K562 (cell line): ENCODE data around the gene CCR8. TPM values are rescaled to one million over a fixed set of nuclear protein-coding genes. Genes with fewer than 3 reads are reported as not detected.

Experiments
- ATAC-seq: fragments of 200-7000 bp; cut with Tn5 transposase; 3 replicates; pipeline ENCODE4 v1.9.1; 2020; ENCODE audit warnings: moderate library complexity
- BruUV-seq: library from RNA; stranded (reverse); fragments of 400-500 nt; replicated peaks from 2 replicates; lab custom pipeline; 2021; lab: Mats Ljungman, UMichigan
- CTCF ChIA-PET: fragments of 300-600 bp; formaldehyde crosslinking; extraction: SDS; loops from one replicate; lab custom pipeline; 2021; ENCODE audit warnings: low intra/inter-chr PET ratio; lab: Yijun Ruan, JAX
- POLR2A ChIA-PET: fragments of 300-600, 350-650 bp; sonication (Branson Sonifier 250); formaldehyde crosslinking; extraction: SDS; loops from one replicate; lab custom pipeline; 2021; ENCODE audit warnings: antibody characterized with exemption, inconsistent platforms; lab: Yijun Ruan, JAX
- DNase-seq, 4 experiments: peaks; one replicate each; pipeline versions ENCODE4 v3.0.0 to v3.0.0-alpha.2; 2011 to 2018; ENCODE audit warnings: low spot score in 3 of 4, mixed read lengths in 3 of 4; ENCODE audit errors: extremely low read depth in 1 of 4
- FAIRE-seq: peaks from 2 replicates; lab custom pipeline; 2011; peaks lifted over from hg19 to GRCh38; lab: Jason Lieb, UNC
- H2AFZ ChIP-seq: 2 replicates; pipeline ENCODE4 v1.6.0; 2011; ENCODE audit warnings: low read depth, low read length, control low read depth, inconsistent platforms
- H3K27ac ChIP-seq: fragments of 200-600 bp; 3 replicates; pipeline ENCODE4 v1.8.0; 2011; ENCODE audit warnings: low read depth, mild to moderate bottlenecking, control low read depth, inconsistent platforms, low read length, moderate library complexity, mixed read lengths; ENCODE audit errors: extremely low read depth
- H3K27me3 ChIP-seq, 2 experiments: fragments of 300-600 bp in 1 of 2; 2 replicates in 1 of 2; 3 replicates in 1 of 2; pipeline versions ENCODE4 v1.6.0 to v1.8.0; 2011; ENCODE audit warnings: inconsistent platforms in 2 of 2, low read length in 2 of 2, mild to moderate bottlenecking in 1 of 2, mixed read lengths in 1 of 2, moderate library complexity in 1 of 2; ENCODE audit not compliant: control insufficient read depth in 2 of 2, insufficient read depth in 2 of 2
- H3K36me3 ChIP-seq: fragments of 300-600 bp; 3 replicates; pipeline ENCODE4 v1.8.0; 2011; ENCODE audit warnings: mild to moderate bottlenecking, low read length, inconsistent platforms; ENCODE audit not compliant: control insufficient read depth, insufficient read depth
- H3K4me1 ChIP-seq, 2 experiments: fragments of 200-600 bp in 1 of 2; replicated peaks in 1 of 2; 2 replicates in 1 of 2; 3 replicates in 1 of 2; pipeline versions ENCODE4 v1.5.1 to v1.8.0; 2011; ENCODE audit warnings: inconsistent platforms in 2 of 2, low read length in 2 of 2, mild to moderate bottlenecking in 1 of 2, mixed read lengths in 1 of 2, moderate library complexity in 1 of 2; ENCODE audit not compliant: control insufficient read depth in 2 of 2, insufficient read depth in 2 of 2
- H3K4me2 ChIP-seq: 2 replicates; pipeline ENCODE4 v1.6.1; 2011; ENCODE audit warnings: low read length, control low read depth, inconsistent platforms, mixed read lengths; ENCODE audit not compliant: insufficient read depth
- H3K4me3 ChIP-seq: fragments of 200-600 bp; sonication (generic), shearing (Covaris generic); 2 replicates; pipeline ENCODE4 v1.5.1; 2016; ENCODE audit warnings: control low read depth, inconsistent platforms
- H3K79me2 ChIP-seq: fragments of 200-600 bp; 3 replicates; pipeline ENCODE4 v1.8.0; 2011; ENCODE audit warnings: low read length, inconsistent platforms; ENCODE audit not compliant: control insufficient read depth, insufficient read depth
- H3K9ac ChIP-seq, 2 experiments: 2 replicates each; pipeline versions ENCODE4 v1.6.0 to v1.6.1; 2011; ENCODE audit warnings: low read depth in 2 of 2, low read length in 2 of 2, control low read depth in 1 of 2, inconsistent platforms in 1 of 2, mild to moderate bottlenecking in 1 of 2, mixed read lengths in 1 of 2; ENCODE audit not compliant: insufficient read depth in 1 of 2
- H3K9me1 ChIP-seq: one replicate; pipeline ENCODE4 v1.6.0; 2011; ENCODE audit warnings: inconsistent platforms, mild to moderate bottlenecking, low read length, moderate library complexity; ENCODE audit not compliant: control insufficient read depth, insufficient read depth
- H3K9me3 ChIP-seq: replicated peaks from 2 replicates; pipeline ENCODE4 v1.5.1; 2011; ENCODE audit warnings: low read depth, low read length, inconsistent platforms; ENCODE audit not compliant: control insufficient read depth, insufficient read depth
- H4K20me1 ChIP-seq: replicated peaks from 2 replicates; pipeline ENCODE4 v1.6.1; 2011; ENCODE audit warnings: low read length, inconsistent platforms, mixed read lengths; ENCODE audit not compliant: control insufficient read depth, insufficient read depth
- EGR1 ChIP-seq: fragments of 450-650 bp; conservative IDR thresholded peaks from 2 replicates; pipeline ENCODE4 v1.6.1; 2017; ENCODE audit warnings: mild to moderate bottlenecking
- EP300 ChIP-seq: IDR thresholded peaks from 2 replicates; pipeline ENCODE4 v1.6.1; 2012; ENCODE audit warnings: low read length, improper control_type of control experiment
- ID3 ChIP-seq, 2 experiments: fragments of 250-450 bp in 1 of 2; fragments of 450-650 bp in 1 of 2; sonication (Bioruptor Pico) in 1 of 2; IDR thresholded peaks; 2 replicates each; pipeline versions ENCODE4 v1.6.1 to v1.8.0; 2016 to 2021; ENCODE audit warnings: mild to moderate bottlenecking in 2 of 2, moderate library complexity in 2 of 2, missing compliant biosample characterization in 1 of 2, missing genetic modification characterization in 1 of 2
- MAFG ChIP-seq: fragments of 450-650 bp; conservative IDR thresholded peaks from 2 replicates; pipeline ENCODE4 v1.6.1; 2016; ENCODE audit warnings: missing genetic modification characterization, missing compliant biosample characterization
- MAFK ChIP-seq: IDR thresholded peaks from 2 replicates; pipeline ENCODE4 v1.6.1; 2011; ENCODE audit warnings: low read length, improper control_type of control experiment
- MAZ ChIP-seq, 2 experiments: fragments of 450-650 bp in 1 of 2; sonication (generic) in 1 of 2; formaldehyde crosslinking; IDR thresholded peaks in 1 of 2; conservative IDR thresholded peaks in 1 of 2; 2 replicates each; pipeline versions ENCODE4 v1.4.0 to v1.5.0; 2020; ENCODE audit warnings: mild to moderate bottlenecking in 1 of 2, missing genetic modification reagents in 1 of 2
- NFE2 ChIP-seq: IDR thresholded peaks from 2 replicates; pipeline ENCODE4 v1.6.1; 2014; ENCODE audit warnings: antibody characterized with exemption, low read depth
- SIX5 ChIP-seq, 2 experiments: IDR thresholded peaks; 2 replicates each; pipeline ENCODE4 v1.6.1; 2011; ENCODE audit warnings: low read length in 2 of 2, borderline replicate concordance in 1 of 2, low read depth in 1 of 2, mild to moderate bottlenecking in 1 of 2, moderate library complexity in 1 of 2; ENCODE audit not compliant: insufficient read depth in 1 of 2
- TAF9B ChIP-seq: fragments of 450-650 bp; IDR thresholded peaks from 2 replicates; pipeline ENCODE4 v1.6.1; 2018; ENCODE audit warnings: mild to moderate bottlenecking; ENCODE audit not compliant: partially characterized antibody
- YY1 ChIP-seq, 3 experiments: IDR thresholded peaks; 2 replicates each; pipeline ENCODE4 v1.6.1; 2011; ENCODE audit warnings: low read length in 2 of 3, mild to moderate bottlenecking in 2 of 3, moderate library complexity in 2 of 3, borderline replicate concordance in 1 of 3, control low read depth in 1 of 3, low read depth in 1 of 3; ENCODE audit not compliant: insufficient read depth in 3 of 3, insufficient replicate concordance in 2 of 3, control insufficient read depth in 1 of 3, insufficient read length in 1 of 3; ENCODE audit errors: extremely low read depth in 1 of 3
- ZFP36 ChIP-seq: fragments of 150-350 bp; IDR thresholded peaks from 2 replicates; pipeline ENCODE4 v1.6.1; 2018; ENCODE audit warnings: low read length, low read depth; ENCODE audit not compliant: partially characterized antibody
- ZKSCAN8 ChIP-seq: fragments of 200-800 bp; sonication (Bioruptor generic); IDR thresholded peaks from 2 replicates; pipeline ENCODE4 v1.6.1; 2016; ENCODE audit warnings: missing genetic modification characterization, missing compliant biosample characterization
- ZNF311 ChIP-seq: fragments of 250-450 bp; sonication (Bioruptor Pico); IDR thresholded peaks from 2 replicates; pipeline ENCODE4 v1.4.0; 2020; ENCODE audit warnings: mild to moderate bottlenecking, moderate library complexity
- ZNF316 ChIP-seq: fragments of 450-650 bp; IDR thresholded peaks from 2 replicates; pipeline ENCODE4 v1.6.1; 2016
- ZNF41 ChIP-seq: fragments of 250-450 bp; sonication (Bioruptor Pico); conservative IDR thresholded peaks from 2 replicates; pipeline ENCODE4 v1.4.0; 2020; ENCODE audit warnings: mild to moderate bottlenecking
- WGBS: fragments of 100-300 bp; shearing (Covaris generic); methylation state at CpG from one replicate; pipeline ENCODE4 v1.1.6; 2016; ENCODE audit warnings: low coverage, mixed read lengths; ENCODE audit not compliant: insufficient coverage; ENCODE audit errors: missing lambda C conversion rate; 5-methylcytosine and 5-hydroxymethylcytosine counted together
- in situ Hi-C: fragments of 300-500 bp; cut with MboI; formaldehyde crosslinking; loops from 4 replicates; pipeline ENCODE4 v1.15.0; 2018; ENCODE audit warnings: inconsistent platforms, mixed read lengths
- intact Hi-C: fragments of 100-400 bp; cut with micrococcal nuclease; formaldehyde crosslinking; loops from 2 replicates; pipeline ENCODE4 v1.14.2; 2022
- polyA plus RNA-seq, 8 experiments: library from polyadenylated mRNA; depleted of rRNA in 4 of 8; stranded (reverse) in 5 of 8; unstranded in 3 of 8; fragments of >200 nt; fragmentation: Nextera tagmentation in 2 of 8; fragmentation: Illumina TruSeq in 1 of 8; extraction: Ambion mirVana in 2 of 8; extraction: Trizol in 1 of 8; gene quantifications; 2 replicates each; pipeline versions ENCODE4 v1.2.1 to v1.2.3, GENCODE V29; 2011 to 2014; ENCODE audit warnings: inconsistent platforms in 1 of 8, missing spikeins in 1 of 8
- total RNA-seq, 7 experiments: library from RNA; depleted of rRNA in 6 of 7; stranded (reverse); fragments of >200 nt in 6 of 7; fragmentation: Illumina TruSeq in 2 of 7; extraction: Trizol in 2 of 7; gene quantifications; 2 replicates each; pipeline versions ENCODE4 v1.2.1 to v1.2.3, GENCODE V29; 2011 to 2021; ENCODE audit warnings: low replicate concordance in 1 of 7

CCR8 gene
- total and polyA plus RNA-seq, 9 of the 15 experiments (the other 6 are each of a cell fraction or from before 2014, with no cell fraction given): not detected

GRCh38 chr3:39362192-39362591 lies 32.7 kb downstream of the CCR8 start:
- Histone ChIP-seq H2AFZ (peak overlapping the region; percentile 40; the same call in 1 of the 2 replicates), H3K9me3 (no peaks in the 10 kb centered on the region), H3K27me3 (peaks cover 0 to 13% of the 10 kb centered on the region in 2 experiments), H4K20me1 (no peaks in the 10 kb centered on the region), H3K4me1 (peaks cover 0 to 11% of the 10 kb centered on the region in 2 experiments; a peak in 2 of 5 replicates), H3K4me3 (no peak overlapping the region), H3K4me2 (no peak overlapping the region), H3K36me3 (no peaks in the 10 kb centered on the region), H3K9me1 (no peaks in the 10 kb centered on the region), H3K79me2 (no peaks in the 10 kb centered on the region), H3K27ac (no peak overlapping the region), H3K9ac (no peak overlapping the region)
- no TSS peak for BruUV-seq
- ATAC-seq (peak; percentile 61), DNase-seq (peak in 2 of 4 experiments; percentile 28 to 37), FAIRE-seq (no peak)
- in situ Hi-C loops: no loop called here
- ChIA-PET CTCF (no interaction called here), POLR2A (interaction anchor here (0.7 to 0.8 kb wide), 2 partner anchors 11 to 166 kb away, joined by 3 read pairs; no protein-coding TSS in a partner anchor)
- 2% methylated on average over 3 of the region's 3 CpGs for WGBS
- TF ChIP-seq MAFG (peak; percentile 21; the same call in 1 of the 2 replicates), NFE2 (0 out of 2 replicates have a peak, but pooled peaks have one; percentile 21), ZNF41 (CRISPR knock-in tag) (0 out of 2 replicates have a peak, but pooled peaks have one; percentile 24), YY1 (IDR thresholded peaks at IDR 0.05; ENCODE audit: borderline replicate concordance in 1 of 3, control insufficient read depth in 1 of 3, extremely low read depth in 1 of 3, insufficient read depth in 3 of 3, insufficient read length in 1 of 3, insufficient replicate concordance in 2 of 3, low read depth in 1 of 3, low read length in 2 of 3) (peak in 1 of 3 experiments; percentile 13), ZNF316 (peak; percentile 45), EP300 (no peak), ZNF311 (0 out of 2 replicates have a peak, but pooled peaks have one; percentile 38), TAF9B (no peak), ZFP36 (no peak), ZKSCAN8 (CRISPR knock-in tag) (peak; percentile 72; the same call in 1 of the 2 replicates), MAZ (CRISPR knock-in tag; conservative IDR thresholded peaks at IDR 0.05 in 1 of 2, IDR thresholded peaks at IDR 0.05 in 1 of 2) (peak in 1 of 2 experiments; percentile 28; a peak in 1 of 4 replicates), EGR1 (peak; percentile 76), ID3 (CRISPR knock-in tag; IDR thresholded peaks at IDR 0.05) (no peak), ID3 (tag; IDR thresholded peaks at IDR 0.05) (0 out of 2 replicates have a peak, but pooled peaks have one; percentile 8), MAFK (0 out of 2 replicates have a peak, but pooled peaks have one; percentile 5), SIX5 (IDR thresholded peaks at IDR 0.05; ENCODE audit: borderline replicate concordance in 1 of 2, insufficient read depth in 1 of 2, low read depth in 1 of 2, low read length in 2 of 2) (no peak)
- intact Hi-C loops: no loop called here
